ENCODE measurements around the gene CUL4B. TPM values are rescaled to one million over a fixed set of nuclear protein-coding genes. Genes with fewer than 3 reads are reported as not detected.
"Not testable (repeated sequence)": the region's sequence is repeated elsewhere in the genome, so short reads cannot be mapped to it uniquely, and the experiment has no call there.

Gene CUL4B
- total RNA-seq, 1 donor from 2014 or later: 50.1 TPM

DNA sequence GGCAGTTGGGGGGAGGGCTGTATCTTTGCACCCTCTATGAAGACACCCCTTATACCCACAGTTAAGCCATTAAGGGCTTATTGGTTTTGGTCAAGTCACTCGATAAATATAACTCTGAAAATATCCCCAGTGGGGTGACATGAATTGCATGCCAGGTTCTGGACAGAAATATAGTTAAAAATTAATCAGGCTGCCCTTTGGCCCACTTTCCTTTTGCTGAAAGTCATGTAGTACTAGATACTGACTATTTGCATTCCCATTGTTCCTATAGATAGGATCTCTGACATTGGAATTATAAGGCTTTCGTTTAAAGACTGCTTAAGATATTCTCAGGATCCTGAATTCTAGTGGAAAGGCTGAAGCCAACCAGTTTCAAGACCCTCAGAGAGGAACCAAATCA lies 48.1 kb downstream of the CUL4B start:
- TF ChIP-seq, protein P1, sequence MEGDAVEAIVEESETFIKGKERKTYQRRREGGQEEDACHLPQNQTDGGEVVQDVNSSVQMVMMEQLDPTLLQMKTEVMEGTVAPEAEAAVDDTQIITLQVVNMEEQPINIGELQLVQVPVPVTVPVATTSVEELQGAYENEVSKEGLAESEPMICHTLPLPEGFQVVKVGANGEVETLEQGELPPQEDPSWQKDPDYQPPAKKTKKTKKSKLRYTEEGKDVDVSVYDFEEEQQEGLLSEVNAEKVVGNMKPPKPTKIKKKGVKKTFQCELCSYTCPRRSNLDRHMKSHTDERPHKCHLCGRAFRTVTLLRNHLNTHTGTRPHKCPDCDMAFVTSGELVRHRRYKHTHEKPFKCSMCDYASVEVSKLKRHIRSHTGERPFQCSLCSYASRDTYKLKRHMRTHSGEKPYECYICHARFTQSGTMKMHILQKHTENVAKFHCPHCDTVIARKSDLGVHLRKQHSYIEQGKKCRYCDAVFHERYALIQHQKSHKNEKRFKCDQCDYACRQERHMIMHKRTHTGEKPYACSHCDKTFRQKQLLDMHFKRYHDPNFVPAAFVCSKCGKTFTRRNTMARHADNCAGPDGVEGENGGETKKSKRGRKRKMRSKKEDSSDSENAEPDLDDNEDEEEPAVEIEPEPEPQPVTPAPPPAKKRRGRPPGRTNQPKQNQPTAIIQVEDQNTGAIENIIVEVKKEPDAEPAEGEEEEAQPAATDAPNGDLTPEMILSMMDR (IDR thresholded peaks at IDR 0.05; ENCODE audit: unreplicated experiment): no peak
- peaks cover 8% of the 10 kb centered on the region for H3K9me3 Mint-ChIP-seq
- DNase-seq (ENCODE audit: low spot score in 2 of 2, unreplicated experiment in 2 of 2): no peak
- H3K36me3 Mint-ChIP-seq: no peaks in the 10 kb centered on the region
- H3K4me3 Mint-ChIP-seq: no peak overlapping the region
- H3K27ac Mint-ChIP-seq: no peak overlapping the region
- no peaks in the 10 kb centered on the region for H3K4me1 Mint-ChIP-seq
- no peaks in the 10 kb centered on the region for H3K27me3 Mint-ChIP-seq (ENCODE audit: low read depth)

DNA sequence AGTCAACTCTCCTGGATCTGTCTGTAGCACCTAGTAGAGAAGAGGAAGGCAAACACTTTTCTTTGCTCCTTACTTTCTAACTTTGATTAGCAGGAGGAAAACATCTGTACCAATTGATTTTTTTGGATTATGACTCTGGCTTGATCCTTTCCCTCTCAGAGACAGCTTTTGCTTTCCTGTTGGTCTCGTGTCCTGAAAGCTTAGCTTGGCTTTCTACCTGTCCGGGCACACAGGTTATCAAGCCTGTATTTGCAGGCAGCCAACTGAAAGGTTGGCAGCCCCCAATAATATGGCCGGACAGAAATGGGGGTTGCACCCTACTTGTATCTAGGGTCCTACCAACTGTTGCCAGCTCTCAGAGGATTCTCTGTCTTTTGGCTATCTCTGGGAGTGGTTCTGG lies 48.5 kb downstream of the CUL4B start:
- Mint-ChIP-seq H3K36me3 (no peaks in the 10 kb centered on the region), H3K9me3 (peaks cover 7% of the 10 kb centered on the region), H3K27ac (no peak overlapping the region), H3K4me1 (no peaks in the 10 kb centered on the region), H3K27me3 (ENCODE audit: low read depth) (no peaks in the 10 kb centered on the region), H3K4me3 (no peak overlapping the region)
- no peak for DNase-seq (ENCODE audit: low spot score in 2 of 2, unreplicated experiment in 2 of 2)
- TF ChIP-seq, protein P1 (IDR thresholded peaks at IDR 0.05; ENCODE audit: unreplicated experiment): no peak

DNA sequence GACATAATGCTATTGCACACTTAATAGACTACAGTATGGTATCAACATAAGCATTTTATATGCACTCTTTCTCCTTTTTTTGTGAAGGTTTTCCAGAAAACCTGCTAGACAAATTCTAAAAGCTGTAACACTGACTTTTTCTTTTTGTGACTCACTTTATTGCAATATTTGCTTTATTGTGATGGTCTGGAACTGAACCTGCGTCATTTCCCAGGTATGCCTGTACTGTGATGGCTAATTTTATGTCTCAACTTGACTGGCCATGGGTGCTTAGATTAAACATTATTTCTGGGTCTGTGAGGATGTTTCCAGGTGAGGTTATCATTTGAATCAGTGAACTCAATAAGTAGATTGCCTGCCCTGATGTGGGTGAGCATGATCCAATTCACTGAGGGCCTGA lies 56.2 kb downstream of the CUL4B start:
- no peak for DNase-seq (ENCODE audit: low spot score in 2 of 2, unreplicated experiment in 2 of 2)
- peaks cover 4% of the 10 kb centered on the region for H3K27me3 Mint-ChIP-seq (ENCODE audit: low read depth)
- no peak overlapping the region for H3K27ac Mint-ChIP-seq
- H3K36me3 Mint-ChIP-seq: no peaks in the 10 kb centered on the region
- H3K4me3 Mint-ChIP-seq: no peak overlapping the region
- peaks cover 29% of the 10 kb centered on the region for H3K9me3 Mint-ChIP-seq
- no peaks in the 10 kb centered on the region for H3K4me1 Mint-ChIP-seq
- TF ChIP-seq, protein P1 (IDR thresholded peaks at IDR 0.05; ENCODE audit: unreplicated experiment): no peak

DNA sequence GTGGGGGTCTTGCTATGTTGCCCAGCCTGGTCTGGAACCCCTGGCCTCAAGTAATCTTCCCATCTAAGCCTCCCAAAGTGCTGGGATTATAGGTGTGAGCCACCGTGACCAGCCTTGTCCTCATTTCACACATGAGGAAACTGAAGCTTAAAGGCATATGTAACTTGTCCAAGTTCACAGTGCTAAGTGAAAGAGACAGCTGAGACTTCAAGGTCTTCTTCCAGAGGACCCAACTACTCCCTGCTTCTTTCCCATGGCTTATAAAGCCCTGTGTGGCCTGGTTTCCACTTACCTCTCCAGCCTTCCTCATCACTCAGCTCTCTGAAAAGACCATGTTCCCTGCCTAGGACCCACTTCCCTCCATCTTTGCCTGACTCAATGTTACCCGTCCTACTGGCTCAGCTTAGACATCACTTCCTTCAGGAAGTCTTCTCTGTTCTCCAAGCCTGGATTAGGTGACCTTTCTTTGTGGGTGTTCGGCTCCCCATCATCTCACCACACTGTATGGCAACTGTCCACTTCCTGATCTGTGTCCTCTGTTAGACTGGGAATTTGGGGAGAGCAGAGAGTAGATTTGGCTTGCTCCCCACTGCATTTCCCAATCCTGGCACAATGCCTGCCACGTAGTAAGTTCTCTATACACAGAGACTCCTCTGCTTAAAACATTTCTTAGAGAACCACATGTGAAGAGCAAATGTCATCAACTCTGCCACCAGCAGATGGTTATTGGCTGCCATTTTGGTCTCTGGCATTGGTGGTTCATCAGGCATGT lies 61.3 kb downstream of the CUL4B start:
- TF ChIP-seq, protein P1 (IDR thresholded peaks at IDR 0.05; ENCODE audit: unreplicated experiment): no peak
- no peak for DNase-seq (ENCODE audit: low spot score in 2 of 2, unreplicated experiment in 2 of 2)
- peaks cover 23% of the 10 kb centered on the region for H3K9me3 Mint-ChIP-seq
- H3K36me3 Mint-ChIP-seq: no peaks in the 10 kb centered on the region
- no peak overlapping the region for H3K27ac Mint-ChIP-seq
- no peak overlapping the region for H3K4me3 Mint-ChIP-seq
- H3K27me3 Mint-ChIP-seq (ENCODE audit: low read depth): peaks cover 4% of the 10 kb centered on the region
- peaks cover 1% of the 10 kb centered on the region for H3K4me1 Mint-ChIP-seq

DNA sequence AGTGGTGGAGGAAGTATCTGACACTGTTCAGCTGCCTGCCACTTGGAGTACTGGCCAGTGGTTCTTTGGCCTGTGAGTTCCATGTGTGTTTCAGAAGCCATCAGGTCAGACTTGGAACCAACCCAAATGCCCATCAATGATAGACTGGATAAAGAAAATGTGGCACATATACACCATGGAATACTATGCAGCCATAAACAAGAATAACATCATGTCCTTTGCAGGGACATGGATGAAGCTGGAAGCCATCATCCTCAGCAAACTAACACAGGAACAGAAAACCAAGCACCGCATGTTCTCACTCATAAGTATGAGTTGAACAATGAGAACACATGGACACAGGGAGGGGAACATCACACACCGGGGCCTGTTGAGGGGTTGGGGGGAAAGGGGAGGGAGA lies 70.6 kb downstream of the CUL4B start:
- peaks cover 24% of the 10 kb centered on the region for H3K9me3 Mint-ChIP-seq
- H3K36me3 Mint-ChIP-seq; H3K4me1 Mint-ChIP-seq; H3K27ac Mint-ChIP-seq; H3K4me3 Mint-ChIP-seq; DNase-seq (ENCODE audit: low spot score in 2 of 2, unreplicated experiment in 2 of 2); H3K27me3 Mint-ChIP-seq (ENCODE audit: low read depth): not testable (repeated sequence)

DNA sequence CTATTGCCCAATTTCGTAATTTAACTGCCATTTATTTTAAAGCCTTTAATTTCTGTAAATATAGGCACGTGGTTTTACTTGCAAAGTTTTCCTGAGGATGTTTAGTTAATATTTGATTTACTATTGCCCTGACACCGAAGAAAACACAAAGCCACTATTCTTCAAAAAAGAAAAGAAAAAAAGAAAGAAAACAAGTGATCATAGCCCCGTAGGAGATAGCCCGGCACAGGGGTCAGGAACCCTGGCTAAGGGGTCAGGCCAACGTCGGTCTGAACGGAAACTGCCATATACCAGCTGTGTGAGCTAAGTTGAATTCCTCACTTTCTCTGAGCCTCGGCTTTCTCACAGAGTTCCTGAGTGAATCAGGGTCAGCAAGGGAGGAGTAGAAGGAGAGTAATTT lies 74.0 kb downstream of the CUL4B start:
- Mint-ChIP-seq H3K4me1 (no peaks in the 10 kb centered on the region), H3K9me3 (peaks cover 24% of the 10 kb centered on the region), H3K27me3 (ENCODE audit: low read depth) (no peaks in the 10 kb centered on the region), H3K36me3 (no peaks in the 10 kb centered on the region), H3K4me3 (no peak overlapping the region), H3K27ac (no peak overlapping the region)
- TF ChIP-seq, protein P1 (IDR thresholded peaks at IDR 0.05; ENCODE audit: unreplicated experiment): no peak
- DNase-seq (ENCODE audit: low spot score in 2 of 2, unreplicated experiment in 2 of 2): no peak
